ENCODE results near the gene PRDM15. TPM values are rescaled to one million over a fixed set of nuclear protein-coding genes. Genes with fewer than 3 reads are reported as not detected.
A peak's percentile ranks its signal among the peaks of the same experiment; 100 is the strongest.

PRDM15 gene
- total and polyA plus RNA-seq, 10 donors, result 4.4 to 18.0 (median 10.8) TPM

- 75 to 86% (median 82%) methylated on average over 5 of the region's 5 CpGs for WGBS, 5 donors
- DNase-seq, result peak; percentile 19
- Histone ChIP-seq H3K4me3 (no peak overlapping the region), H3K27me3 (replicated peaks in 1 of 7) (peaks cover 0 to 55% (median 40%) of the 10 kb centered on the region in 7 donors), H3K36me3 (no peaks in the 10 kb centered on the region), H3K4me1 (peaks cover 13 to 35% (median 18%) of the 10 kb centered on the region in 6 donors), H3K27ac (no peak overlapping the region), H3K9me3 (no peaks in the 10 kb centered on the region)
- no peak for TF ChIP-seq POLR2A (IDR thresholded peaks at IDR 0.05)
- no peak for TF ChIP-seq POLR2AphosphoS5 (IDR thresholded peaks at IDR 0.05)
- no peak for TF ChIP-seq CTCF (IDR thresholded peaks at IDR 0.05 in 8 of 11, conservative IDR thresholded peaks at IDR 0.05 in 3 of 11)
- intact Hi-C loops (cut with DNase I; ENCODE audit: low total_unique reads), result no loop called here
Observed at GRCh38 chr21:41758550-41758949, 120.6 kb downstream of the PRDM15 start.

DNA sequence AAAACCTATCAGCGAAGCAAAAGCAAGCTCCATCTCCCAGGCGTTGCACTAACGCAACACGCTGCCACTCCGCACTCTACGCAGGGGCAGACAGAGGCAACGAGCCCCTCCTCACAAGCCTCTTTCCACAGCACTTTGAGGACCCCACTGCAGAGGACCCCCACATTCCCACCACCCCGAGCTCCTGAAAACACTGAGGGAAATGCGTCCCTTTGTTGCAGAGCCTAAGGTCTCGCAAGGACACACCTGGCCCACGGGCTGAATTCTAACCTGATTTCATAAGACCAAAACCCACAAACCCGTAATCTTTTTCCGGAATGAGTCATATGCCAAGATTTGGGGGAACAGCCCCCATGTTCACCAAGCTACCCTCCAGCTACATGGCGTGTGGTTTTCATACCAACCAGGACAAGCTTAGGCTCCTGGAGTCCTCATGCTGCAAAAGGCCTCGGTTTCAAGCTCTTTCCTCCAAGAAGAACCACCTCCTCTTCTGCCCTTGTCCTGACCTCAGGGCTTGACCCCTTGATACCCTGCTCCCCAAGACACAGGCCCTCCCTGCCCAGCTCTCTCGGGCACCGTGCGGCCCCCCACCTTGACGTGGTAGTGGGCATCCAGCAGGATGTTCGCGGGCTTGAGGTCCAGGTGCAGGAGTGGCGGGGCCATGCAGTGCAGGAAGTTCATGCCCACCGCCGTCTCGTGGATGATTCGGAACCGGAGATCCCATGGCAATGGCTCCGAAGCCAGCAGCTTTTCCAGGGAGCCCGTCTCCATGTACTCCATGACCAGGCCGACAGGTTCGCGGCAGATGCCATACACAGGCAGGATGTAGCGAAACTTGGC is 123.0 kb downstream of the PRDM15 start:
- WGBS, 5 donors, result 86 to 93% (median 90%) methylated on average over 29 to 33 of the region's 33 CpGs
- TF ChIP-seq CTCF (IDR thresholded peaks at IDR 0.05 in 8 of 11, conservative IDR thresholded peaks at IDR 0.05 in 3 of 11) (no peak), POLR2A (IDR thresholded peaks at IDR 0.05) (no peak), POLR2AphosphoS5 (IDR thresholded peaks at IDR 0.05) (no peak)
- H3K4me1 ChIP-seq, result peaks cover under 1 to 11% (median 6%) of the 10 kb centered on the region in 6 donors
- intact Hi-C loops (cut with DNase I; ENCODE audit: low total_unique reads), result no loop called here
- peaks cover 0 to 31% (median 16%) of the 10 kb centered on the region in 7 donors for H3K27me3 ChIP-seq (replicated peaks in 1 of 7)
- H3K9me3 ChIP-seq, result no peaks in the 10 kb centered on the region
- no peak overlapping the region for H3K4me3 ChIP-seq
- DNase-seq, result no peak
- no peak overlapping the region for H3K27ac ChIP-seq
- no peaks in the 10 kb centered on the region for H3K36me3 ChIP-seq

- no peak for TF ChIP-seq POLR2AphosphoS5 (IDR thresholded peaks at IDR 0.05)
- TF ChIP-seq CTCF (IDR thresholded peaks at IDR 0.05 in 8 of 11, conservative IDR thresholded peaks at IDR 0.05 in 3 of 11), result no peak
- no peak for TF ChIP-seq POLR2A (IDR thresholded peaks at IDR 0.05)
- no peak overlapping the region for H3K27ac ChIP-seq
- H3K36me3 ChIP-seq, result no peaks in the 10 kb centered on the region
- H3K9me3 ChIP-seq, result no peaks in the 10 kb centered on the region
- DNase-seq, result no peak
- H3K27me3 ChIP-seq (replicated peaks in 1 of 7), result peaks cover 0 to 24% (median 9%) of the 10 kb centered on the region in 7 donors
- peaks cover 0 to 3% (median 0%) of the 10 kb centered on the region in 6 donors for H3K4me1 ChIP-seq
- 87 to 91% (median 90%) methylated on average over 16 to 23 of the region's 23 CpGs for WGBS, 5 donors
- intact Hi-C loops (cut with DNase I; ENCODE audit: low total_unique reads), result no loop called here
- no peak overlapping the region for H3K4me3 ChIP-seq
Observed at GRCh38 chr21:41755258-41755933, 123.7 kb downstream of the PRDM15 start.

GRCh38 chr21:41754479-41754891 is 124.7 kb downstream of the PRDM15 start:
- no peak overlapping the region for H3K4me3 ChIP-seq
- DNase-seq, result no peak
- H3K36me3 ChIP-seq, result no peaks in the 10 kb centered on the region
- H3K27me3 ChIP-seq (replicated peaks in 1 of 7), result peaks cover 0 to 20% (median under 1%) of the 10 kb centered on the region in 7 donors
- WGBS, 5 donors, result 59 to 74% (median 67%) methylated on average over 7 to 10 of the region's 10 CpGs
- no peaks in the 10 kb centered on the region for H3K4me1 ChIP-seq
- H3K27ac ChIP-seq, result no peak overlapping the region
- no peak for TF ChIP-seq POLR2AphosphoS5 (IDR thresholded peaks at IDR 0.05)
- TF ChIP-seq CTCF (IDR thresholded peaks at IDR 0.05 in 8 of 11, conservative IDR thresholded peaks at IDR 0.05 in 3 of 11), result no peak
- no peak for TF ChIP-seq POLR2A (IDR thresholded peaks at IDR 0.05)
- intact Hi-C loops (cut with DNase I; ENCODE audit: low total_unique reads), result no loop called here
- H3K9me3 ChIP-seq, result no peaks in the 10 kb centered on the region
